BLaER1 (cell line): Measurements from ENCODE around the gene CAPG.
A peak's percentile ranks its signal among the peaks of the same experiment; 100 is the strongest.
"Not testable (repeated sequence)": the region's sequence is repeated elsewhere in the genome, so short reads cannot be mapped to it uniquely, and the experiment has no call there.

Source experiments
- H3K27ac ChIP-seq: shearing (Covaris generic); formaldehyde crosslinking; 2 replicates; pipeline ENCODE4 v1.8.1; 2022
- H3K27me3 ChIP-seq: shearing (Covaris generic); formaldehyde crosslinking; 2 replicates; pipeline ENCODE4 v1.8.1; 2022
- H3K36me3 ChIP-seq: shearing (Covaris generic); formaldehyde crosslinking; 2 replicates; pipeline ENCODE4 v1.8.1; 2022
- H3K4me1 ChIP-seq: shearing (Covaris generic); formaldehyde crosslinking; 2 replicates; pipeline ENCODE4 v1.8.1; 2022
- H3K4me2 ChIP-seq: shearing (Covaris generic); formaldehyde crosslinking; 2 replicates; pipeline ENCODE4 v1.8.1; 2022
- H3K4me3 ChIP-seq: shearing (Covaris generic); formaldehyde crosslinking; 2 replicates; pipeline ENCODE4 v1.8.1; 2022
- H3K9ac ChIP-seq: shearing (Covaris generic); formaldehyde crosslinking; 2 replicates; pipeline ENCODE4 v1.8.1; 2022
- H3K9me3 ChIP-seq: shearing (Covaris generic); formaldehyde crosslinking; 2 replicates; pipeline ENCODE4 v1.8.1; 2022
- H4K20me1 ChIP-seq: shearing (Covaris generic); formaldehyde crosslinking; 2 replicates; pipeline ENCODE4 v1.8.1; 2022
- Cebpa-rat ChIP-seq: shearing (Covaris generic); IDR thresholded peaks from 2 replicates; pipeline ENCODE4 v1.8.1; 2022

CAPG gene

GRCh38 chr2:85369500-85369899, 40.7 kb downstream of the CAPG start:
- no peaks in the 10 kb centered on the region for H3K9me3 ChIP-seq
- peaks cover 14% of the 10 kb centered on the region; the same call in 1 of the 2 replicates for H3K36me3 ChIP-seq
- no peaks in the 10 kb centered on the region for H4K20me1 ChIP-seq
- no peak overlapping the region for H3K4me2 ChIP-seq
- H3K9ac ChIP-seq, result no peak overlapping the region
- no peak overlapping the region for H3K4me3 ChIP-seq
- H3K27ac ChIP-seq, result no peak overlapping the region
- H3K27me3 ChIP-seq, result no peaks in the 10 kb centered on the region
- H3K4me1 ChIP-seq, result peaks cover 13% of the 10 kb centered on the region
- no peak for TF ChIP-seq Cebpa-rat

- TF ChIP-seq Cebpa-rat, result no peak
- Histone ChIP-seq H3K9ac (no peak overlapping the region), H3K4me2 (no peak overlapping the region)
Observed at GRCh38 chr2:85368921-85369320, 41.2 kb downstream of the CAPG start.

GRCh38 chr2:85367180-85367579, 43.0 kb downstream of the CAPG start:
- no peak overlapping the region; the same call in 1 of the 2 replicates for H3K4me2 ChIP-seq

More at GRCh38 chr2:85368921-85369320, 41.2 kb downstream of the CAPG start:
- Histone ChIP-seq H3K36me3 (peaks cover 14% of the 10 kb centered on the region; the same call in 1 of the 2 replicates), H3K4me1 (peaks cover 13% of the 10 kb centered on the region), H3K27me3 (no peaks in the 10 kb centered on the region), H3K9me3 (no peaks in the 10 kb centered on the region), H3K4me3 (no peak overlapping the region), H4K20me1 (no peaks in the 10 kb centered on the region), H3K27ac (no peak overlapping the region)

GRCh38 chr2:85362653-85363387, 47.3 kb downstream of the CAPG start:
- not testable (repeated sequence) for H3K27me3 ChIP-seq, H3K4me2 ChIP-seq, H3K4me3 ChIP-seq, H3K9ac ChIP-seq, H3K27ac ChIP-seq, H4K20me1 ChIP-seq, H3K9me3 ChIP-seq
- peaks cover 46% of the 10 kb centered on the region for H3K36me3 ChIP-seq
- H3K4me1 ChIP-seq, result peaks cover 18% of the 10 kb centered on the region

More at GRCh38 chr2:85367180-85367579, 43.0 kb downstream of the CAPG start:
- H3K4me1 ChIP-seq, result peaks cover 13% of the 10 kb centered on the region
- H3K27me3 ChIP-seq, result no peaks in the 10 kb centered on the region
- H3K36me3 ChIP-seq, result peaks cover 29% of the 10 kb centered on the region
- no peak overlapping the region for H3K9ac ChIP-seq
- no peaks in the 10 kb centered on the region for H3K9me3 ChIP-seq
- TF ChIP-seq Cebpa-rat, result no peak
- no peaks in the 10 kb centered on the region for H4K20me1 ChIP-seq
- no peak overlapping the region for H3K4me3 ChIP-seq
- no peak overlapping the region for H3K27ac ChIP-seq

- no peak for TF ChIP-seq Cebpa-rat
- peaks cover 31% of the 10 kb centered on the region for H3K4me1 ChIP-seq
- H3K4me3 ChIP-seq, result no peak overlapping the region
- no peak overlapping the region for H3K4me2 ChIP-seq
- H3K36me3 ChIP-seq, result peaks cover 60% of the 10 kb centered on the region
- no peaks in the 10 kb centered on the region for H4K20me1 ChIP-seq
- no peaks in the 10 kb centered on the region for H3K9me3 ChIP-seq
- no peak overlapping the region for H3K9ac ChIP-seq
- H3K27ac ChIP-seq, result no peak overlapping the region
- H3K27me3 ChIP-seq, result no peaks in the 10 kb centered on the region
Observed at GRCh38 chr2:85357736-85358135, 52.4 kb downstream of the CAPG start.

GRCh38 chr2:85356186-85356585, 54.0 kb downstream of the CAPG start:
- H3K27ac ChIP-seq, result no peak overlapping the region
- no peak overlapping the region for H3K9ac ChIP-seq
- peaks cover 35% of the 10 kb centered on the region for H3K4me1 ChIP-seq
- H4K20me1 ChIP-seq, result no peaks in the 10 kb centered on the region
- no peak for TF ChIP-seq Cebpa-rat
- no peak overlapping the region for H3K4me3 ChIP-seq
- H3K9me3 ChIP-seq, result no peaks in the 10 kb centered on the region
- peaks cover 52% of the 10 kb centered on the region for H3K36me3 ChIP-seq
- no peaks in the 10 kb centered on the region for H3K27me3 ChIP-seq
- peak overlapping the region; percentile 90; the same call in 1 of the 2 replicates for H3K4me2 ChIP-seq

GRCh38 chr2:85355521-85355920, 54.6 kb downstream of the CAPG start:
- H3K36me3 ChIP-seq, result peaks cover 55% of the 10 kb centered on the region
- peaks cover 35% of the 10 kb centered on the region for H3K4me1 ChIP-seq
- peak overlapping the region; percentile 90 for H3K4me2 ChIP-seq
- H3K27me3 ChIP-seq, result no peaks in the 10 kb centered on the region
- no peak for TF ChIP-seq Cebpa-rat
- H3K27ac ChIP-seq, result no peak overlapping the region; the same call in 1 of the 2 replicates
- no peaks in the 10 kb centered on the region for H4K20me1 ChIP-seq
- peak overlapping the region; percentile 85 for H3K4me3 ChIP-seq
- no peaks in the 10 kb centered on the region for H3K9me3 ChIP-seq
- H3K9ac ChIP-seq, result peak overlapping the region; percentile 94; the same call in 1 of the 2 replicates

- Histone ChIP-seq H4K20me1 (no peaks in the 10 kb centered on the region), H3K36me3 (peaks cover 60% of the 10 kb centered on the region), H3K9ac (peak overlapping the region; percentile 94), H3K4me3 (peak overlapping the region; percentile 85), H3K4me2 (peak overlapping the region; percentile 90), H3K27me3 (no peaks in the 10 kb centered on the region), H3K27ac (peak overlapping the region; percentile 87), H3K9me3 (no peaks in the 10 kb centered on the region), H3K4me1 (peaks cover 35% of the 10 kb centered on the region)
- no peak for TF ChIP-seq Cebpa-rat
Observed at GRCh38 chr2:85355073-85355410, 55.1 kb downstream of the CAPG start.

- Histone ChIP-seq H3K4me2 (peak within 1 kb of the TSS; percentile 90), H3K27me3 (no peaks in the 10 kb centered on the region), H3K9me3 (no peaks in the 10 kb centered on the region), H3K36me3 (peaks cover 60% of the 10 kb centered on the region), H4K20me1 (no peaks in the 10 kb centered on the region), H3K27ac (peak within 1 kb of the TSS; percentile 87), H3K4me3 (peak within 1 kb of the TSS; percentile 85), H3K9ac (peak within 1 kb of the TSS; percentile 94), H3K4me1 (peaks cover 38% of the 10 kb centered on the region)
- no peak for TF ChIP-seq Cebpa-rat
Observed at GRCh38 chr2:85354286-85355072, 55.7 kb downstream of the CAPG start, which contains the start of the genes ELMOD3 and RETSAT. Gene ELMOD3 (plus strand): TSS chr2:85354769. CDS start chr2:85357199, 2,430 bp downstream. Gene RETSAT (minus strand): TSS chr2:85354528. CDS start chr2:85354507, 21 bp downstream.

GRCh38 chr2:85353876-85354285, 56.3 kb downstream of the CAPG start:
- Histone ChIP-seq H3K27me3 (no peaks in the 10 kb centered on the region), H3K4me3 (peak overlapping the region; percentile 85), H3K4me1 (peaks cover 41% of the 10 kb centered on the region), H3K36me3 (peaks cover 62% of the 10 kb centered on the region), H3K27ac (peak overlapping the region; percentile 87), H3K4me2 (peak overlapping the region; percentile 90), H3K9ac (peak overlapping the region; percentile 94), H4K20me1 (no peaks in the 10 kb centered on the region), H3K9me3 (no peaks in the 10 kb centered on the region)
- no peak for TF ChIP-seq Cebpa-rat
